Coronary artery (tissue), 2 donors: ENCODE results near the gene RASGRF1.

Source experiments
- DNase-seq: peaks from one replicate; pipeline ENCODE4 v3.0.0-alpha.2; 2017; ENCODE audit warnings: low spot score
- H3K27ac ChIP-seq, 2 donors: fragments of 200-600 bp; sonication (generic); one replicate each; pipeline ENCODE4 v1.5.1; 2016 to 2019
- H3K4me3 ChIP-seq: fragments of 200-600 bp; sonication (generic); 2 replicates; pipeline ENCODE4 v1.5.1; 2016; ENCODE audit warnings: mild to moderate bottlenecking, moderate library complexity
- CTCF ChIP-seq: fragments of 200-600 bp; sonication (generic); IDR thresholded peaks from one replicate; pipeline ENCODE4 v1.5.1; 2019; ENCODE audit warnings: antibody characterized with exemption

RASGRF1 gene

DNA sequence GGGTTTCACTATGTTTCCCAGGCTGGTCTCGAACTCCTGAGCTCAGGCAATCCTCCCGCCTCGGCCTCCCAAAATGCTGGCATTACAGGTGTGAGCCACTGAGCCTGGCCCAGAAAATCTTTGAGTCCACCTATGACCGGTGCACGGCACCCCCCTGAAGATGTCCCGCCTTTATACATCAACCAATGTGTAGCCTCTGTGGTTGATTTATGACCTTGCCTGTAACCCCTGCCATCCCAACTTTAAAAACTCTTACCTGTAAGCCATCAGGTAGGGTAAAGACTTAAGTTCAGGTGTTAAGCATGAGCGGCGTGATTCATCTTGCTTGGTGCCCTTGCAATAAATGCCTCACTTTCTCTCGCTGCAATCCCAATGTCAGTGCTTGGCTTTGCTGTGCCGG lies 131.2 kb downstream of the RASGRF1 start:
- no peak for TF ChIP-seq CTCF
- Histone ChIP-seq H3K27ac (no peak overlapping the region), H3K4me3 (no peak overlapping the region)
- no peak for DNase-seq

DNA sequence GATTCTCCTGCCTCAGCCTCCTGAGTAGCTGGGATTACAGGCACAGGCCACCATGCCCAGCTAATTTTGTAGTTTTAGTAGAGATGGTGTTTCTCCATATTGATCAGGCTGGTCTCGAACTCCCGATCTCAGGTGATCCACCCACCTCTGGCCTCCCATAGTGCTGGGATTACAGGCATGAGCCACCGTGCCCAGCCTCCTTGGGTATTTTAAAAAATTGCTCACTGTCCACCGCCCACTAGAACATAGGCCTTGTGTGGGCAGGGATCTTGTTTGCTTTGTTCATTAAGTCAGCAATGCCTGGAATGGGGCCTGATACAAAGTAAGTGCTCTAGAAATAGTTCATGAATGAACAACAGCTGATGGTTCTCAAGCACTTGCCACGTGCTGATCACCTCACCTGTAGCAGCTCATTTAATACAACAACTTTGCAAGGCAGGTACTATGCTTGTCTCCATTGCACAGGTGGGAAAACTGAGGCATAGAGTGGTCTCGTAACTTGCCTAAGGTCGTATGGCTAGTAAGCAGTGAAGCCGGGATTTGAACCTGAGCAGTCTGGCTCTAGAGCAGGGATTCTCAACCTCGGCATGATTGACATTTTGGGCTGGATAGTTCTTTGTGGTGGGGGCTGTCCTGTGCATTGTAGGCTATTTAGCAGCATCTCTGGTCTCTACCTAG lies 133.0 kb downstream of the RASGRF1 start:
- no peak overlapping the region for H3K4me3 ChIP-seq
- DNase-seq, result no peak
- H3K27ac ChIP-seq, result no peak overlapping the region
- no peak for TF ChIP-seq CTCF

- H3K27ac ChIP-seq, result no peak overlapping the region
- no peak for DNase-seq
- H3K4me3 ChIP-seq, result no peak overlapping the region
- no peak for TF ChIP-seq CTCF
Observed at GRCh38 chr15:78956937-78957336, 133.6 kb downstream of the RASGRF1 start.

- Histone ChIP-seq H3K27ac (no peak overlapping the region), H3K4me3 (no peak overlapping the region)
- no peak for DNase-seq
- no peak for TF ChIP-seq CTCF
Observed at GRCh38 chr15:78955355-78955754, 135.2 kb downstream of the RASGRF1 start.

GRCh38 chr15:78951841-78952238 lies 138.7 kb downstream of the RASGRF1 start:
- TF ChIP-seq CTCF, result no peak
- Histone ChIP-seq H3K27ac (no peak overlapping the region), H3K4me3 (no peak overlapping the region)
- DNase-seq, result no peak

DNA sequence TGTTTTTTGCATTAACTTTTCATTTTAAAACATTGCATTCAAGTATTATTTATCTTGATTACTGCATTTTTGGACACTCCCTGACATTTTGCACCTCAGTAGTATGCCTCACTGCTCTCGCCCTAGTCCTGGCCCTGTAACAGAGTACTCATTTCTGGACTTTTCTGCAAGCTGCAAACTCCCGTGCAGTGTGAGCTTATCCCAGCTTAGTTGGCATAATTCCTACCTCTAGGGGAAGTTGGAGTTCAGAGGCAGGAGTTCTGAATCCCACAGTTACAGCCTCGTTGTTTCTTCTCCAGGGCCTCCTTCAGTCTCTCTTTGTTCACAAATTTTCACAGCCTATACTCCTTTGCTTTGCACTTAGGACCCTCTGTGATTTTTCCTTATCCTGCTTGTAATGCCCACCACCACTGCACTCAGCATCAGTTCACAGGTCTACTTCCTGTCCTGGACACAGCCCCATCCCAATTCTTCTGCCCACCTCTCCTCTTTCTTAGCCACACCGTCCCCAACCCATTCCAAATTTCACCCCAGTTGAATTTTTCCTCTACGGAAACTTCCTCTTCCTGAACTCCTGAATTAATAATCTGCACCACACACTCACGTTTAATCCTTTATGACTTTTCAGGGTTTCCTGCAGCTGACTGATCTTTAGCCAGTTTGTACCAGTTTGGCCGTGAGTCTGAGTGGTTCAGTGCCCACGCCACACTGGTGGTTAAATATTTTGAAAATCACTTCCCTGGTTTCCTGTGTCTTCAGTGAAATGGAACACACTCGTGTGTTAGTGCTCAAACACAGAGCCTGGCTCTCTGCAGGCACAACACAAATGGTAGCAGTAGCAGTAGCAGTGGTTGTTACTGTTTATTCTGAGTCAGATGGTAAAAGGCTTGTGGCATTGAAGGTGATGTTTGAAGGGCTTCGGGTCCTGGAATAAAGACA lies 139.4 kb downstream of the RASGRF1 start:
- TF ChIP-seq CTCF, result no peak
- no peak overlapping the region for H3K27ac ChIP-seq
- no peak for DNase-seq
- H3K4me3 ChIP-seq, result no peak overlapping the region

- H3K4me3 ChIP-seq, result no peak overlapping the region
- DNase-seq, result no peak
- no peak for TF ChIP-seq CTCF
- H3K27ac ChIP-seq, result no peak overlapping the region
Observed at GRCh38 chr15:78950343-78950742, 140.2 kb downstream of the RASGRF1 start.
